Upper lobe of right lung (tissue), 1 donor: Measurements from ENCODE around the gene USP9Y. TPM values are rescaled to one million over a fixed set of nuclear protein-coding genes. Genes with fewer than 3 reads are reported as not detected.

ENCODE experiments used
- ATAC-seq: fragments of 200-7000 bp; cut with Tn5 transposase; one replicate; pipeline ENCODE4 v1.9.1; 2020; ENCODE audit warnings: mild to moderate bottlenecking, moderate library complexity
- DNase-seq: peaks from one replicate; pipeline ENCODE4 v3.0.0-alpha.2; 2020
- H3K27ac ChIP-seq: fragments of 200-600 bp; one replicate; pipeline ENCODE4 v1.8.0; 2022
- H3K27me3 ChIP-seq: fragments of 200-600 bp; one replicate; pipeline ENCODE4 v1.8.0; 2022; ENCODE audit warnings: mild to moderate bottlenecking
- H3K36me3 ChIP-seq: fragments of 200-600 bp; one replicate; pipeline ENCODE4 v1.8.0; 2022
- H3K4me1 ChIP-seq: fragments of 200-600 bp; one replicate; pipeline ENCODE4 v1.8.0; 2022
- H3K4me3 ChIP-seq: fragments of 200-600 bp; one replicate; pipeline ENCODE4 v1.8.0; 2022; ENCODE audit warnings: mild to moderate bottlenecking
- H3K9me3 ChIP-seq: fragments of 200-600 bp; one replicate; pipeline ENCODE4 v1.8.0; 2022
- intact Hi-C: fragments of 100-400 bp; cut with DNase I; formaldehyde crosslinking; loops from one replicate; pipeline ENCODE4 v1.11.0; 2022
- total RNA-seq: library from RNA; stranded (reverse); fragmentation: NEBNext Ultra II Directional; extraction: Animal tissue kit (Norgen Biotek cat#: 25700); gene quantifications from one replicate; pipeline ENCODE4 v1.2.1, GENCODE V29; 2021
- TF ChIP-seq, protein P1 (sequence below): fragments of 200-600 bp; IDR thresholded peaks from one replicate; pipeline ENCODE4 v1.8.0; 2022; ENCODE audit warnings: antibody characterized with exemption
- donor health status: DM: no; HTN: yes; CAD: no; lungs with severe emphysema.

USP9Y gene
- total RNA-seq, 1 donor from 2014 or later: 19.9 TPM

DNA sequence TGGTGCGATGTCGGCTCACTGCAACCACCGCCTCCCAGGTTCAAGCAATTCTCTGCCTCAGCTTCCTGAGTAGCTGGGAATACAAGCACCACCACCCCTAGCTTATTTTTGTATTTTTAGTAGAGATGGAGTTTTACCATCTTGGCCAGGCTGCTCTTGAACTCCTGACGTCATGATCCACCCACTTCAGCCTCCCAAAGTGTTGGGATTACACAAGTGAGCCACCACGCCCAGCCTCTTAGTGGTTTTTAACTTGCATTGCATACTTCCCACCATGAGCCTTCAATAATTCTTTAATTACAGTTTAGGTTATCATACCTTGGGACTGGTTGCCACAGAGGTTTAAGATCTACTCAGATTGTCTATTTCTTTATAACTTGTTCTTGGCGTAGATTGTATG lies 14.3 kb downstream of the USP9Y start:
- Histone ChIP-seq H3K4me3 (no peak overlapping the region), H3K4me1 (no peaks in the 10 kb centered on the region), H3K27ac (no peak overlapping the region), H3K9me3 (no peaks in the 10 kb centered on the region), H3K27me3 (no peaks in the 10 kb centered on the region), H3K36me3 (no peaks in the 10 kb centered on the region)
- TF ChIP-seq, protein P1, sequence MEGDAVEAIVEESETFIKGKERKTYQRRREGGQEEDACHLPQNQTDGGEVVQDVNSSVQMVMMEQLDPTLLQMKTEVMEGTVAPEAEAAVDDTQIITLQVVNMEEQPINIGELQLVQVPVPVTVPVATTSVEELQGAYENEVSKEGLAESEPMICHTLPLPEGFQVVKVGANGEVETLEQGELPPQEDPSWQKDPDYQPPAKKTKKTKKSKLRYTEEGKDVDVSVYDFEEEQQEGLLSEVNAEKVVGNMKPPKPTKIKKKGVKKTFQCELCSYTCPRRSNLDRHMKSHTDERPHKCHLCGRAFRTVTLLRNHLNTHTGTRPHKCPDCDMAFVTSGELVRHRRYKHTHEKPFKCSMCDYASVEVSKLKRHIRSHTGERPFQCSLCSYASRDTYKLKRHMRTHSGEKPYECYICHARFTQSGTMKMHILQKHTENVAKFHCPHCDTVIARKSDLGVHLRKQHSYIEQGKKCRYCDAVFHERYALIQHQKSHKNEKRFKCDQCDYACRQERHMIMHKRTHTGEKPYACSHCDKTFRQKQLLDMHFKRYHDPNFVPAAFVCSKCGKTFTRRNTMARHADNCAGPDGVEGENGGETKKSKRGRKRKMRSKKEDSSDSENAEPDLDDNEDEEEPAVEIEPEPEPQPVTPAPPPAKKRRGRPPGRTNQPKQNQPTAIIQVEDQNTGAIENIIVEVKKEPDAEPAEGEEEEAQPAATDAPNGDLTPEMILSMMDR: no peak
- ATAC-seq (no peak), DNase-seq (peak; percentile 55)
- intact Hi-C loops: no loop called here

GRCh38 chrY:12729746-12730145 lies 28.7 kb downstream of the USP9Y start:
- H3K4me1 ChIP-seq: no peaks in the 10 kb centered on the region
- intact Hi-C loops: no loop called here
- H3K27ac ChIP-seq: no peak overlapping the region
- TF ChIP-seq, protein P1: no peak
- no peaks in the 10 kb centered on the region for H3K27me3 ChIP-seq
- H3K9me3 ChIP-seq: no peaks in the 10 kb centered on the region
- ATAC-seq (peak; percentile 48), DNase-seq (no peak)
- no peak overlapping the region for H3K4me3 ChIP-seq
- no peaks in the 10 kb centered on the region for H3K36me3 ChIP-seq

DNA sequence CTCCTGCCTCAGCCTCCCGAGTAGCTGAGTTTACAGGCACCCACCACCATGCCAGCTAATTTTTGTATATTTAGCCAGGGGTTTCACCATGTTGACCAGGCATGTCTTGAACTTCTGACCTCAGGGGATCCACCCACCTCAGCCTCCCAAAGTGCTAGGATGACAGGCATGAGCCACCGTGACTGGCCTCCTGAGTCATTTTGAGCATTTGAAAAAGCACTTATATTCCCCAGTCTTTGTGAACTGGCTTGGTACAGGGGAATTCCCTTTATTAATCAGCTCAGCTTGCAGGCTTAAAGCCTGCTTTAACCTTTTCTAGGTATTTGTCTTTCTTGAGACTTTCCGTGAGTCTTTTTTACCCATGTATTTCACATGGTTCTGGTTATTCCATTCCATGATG lies 32.6 kb downstream of the USP9Y start:
- TF ChIP-seq, protein P1: no peak
- intact Hi-C loops: no loop called here

GRCh38 chrY:12734051-12734450 lies 33.0 kb downstream of the USP9Y start:
- no peaks in the 10 kb centered on the region for H3K4me1 ChIP-seq
- no peaks in the 10 kb centered on the region for H3K9me3 ChIP-seq
- ATAC-seq (no peak), DNase-seq (no peak)
- intact Hi-C loops: no loop called here
- no peaks in the 10 kb centered on the region for H3K36me3 ChIP-seq
- H3K27ac ChIP-seq: no peak overlapping the region
- H3K27me3 ChIP-seq: no peaks in the 10 kb centered on the region
- H3K4me3 ChIP-seq: no peak overlapping the region
- TF ChIP-seq, protein P1: no peak

More for the DNA sequence above, 32.6 kb downstream of the USP9Y start:
- Histone ChIP-seq H3K27ac (no peak overlapping the region), H3K36me3 (no peaks in the 10 kb centered on the region), H3K4me1 (no peaks in the 10 kb centered on the region), H3K4me3 (no peak overlapping the region), H3K27me3 (no peaks in the 10 kb centered on the region), H3K9me3 (no peaks in the 10 kb centered on the region)
- DNase-seq (no peak), ATAC-seq (no peak)

DNA sequence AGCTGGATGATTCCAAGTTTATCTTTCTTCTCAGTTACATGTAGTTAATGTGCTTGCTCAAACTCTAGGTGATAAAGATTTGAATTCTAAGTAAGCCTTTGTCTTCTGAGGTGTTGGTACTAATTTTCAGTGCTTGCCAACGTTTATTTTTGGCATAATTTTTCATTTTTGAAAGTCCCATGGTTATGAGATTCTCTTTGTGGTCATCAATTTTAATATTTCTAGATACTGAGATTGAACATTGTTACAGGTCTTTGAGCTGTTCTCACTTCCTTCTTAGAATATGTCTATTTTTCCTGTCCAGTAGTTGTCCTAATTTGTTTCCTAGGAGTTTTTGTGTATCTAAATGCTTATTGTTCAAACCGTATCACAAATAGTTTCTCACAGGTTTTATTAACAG lies 40.4 kb downstream of the USP9Y start:
- Histone ChIP-seq H3K27ac (no peak overlapping the region), H3K9me3 (no peaks in the 10 kb centered on the region), H3K27me3 (no peaks in the 10 kb centered on the region), H3K4me3 (no peak overlapping the region), H3K36me3 (peaks cover 13% of the 10 kb centered on the region), H3K4me1 (no peaks in the 10 kb centered on the region)
- DNase-seq (no peak), ATAC-seq (no peak)
- TF ChIP-seq, protein P1: no peak
- intact Hi-C loops: no loop called here

GRCh38 chrY:12742725-12743124 lies 41.7 kb downstream of the USP9Y start:
- H3K27me3 ChIP-seq: no peaks in the 10 kb centered on the region
- no peaks in the 10 kb centered on the region for H3K9me3 ChIP-seq
- no peaks in the 10 kb centered on the region for H3K4me1 ChIP-seq
- ATAC-seq (no peak), DNase-seq (no peak)
- intact Hi-C loops: no loop called here
- TF ChIP-seq, protein P1: no peak
- no peak overlapping the region for H3K27ac ChIP-seq
- H3K36me3 ChIP-seq: peaks cover 13% of the 10 kb centered on the region
- no peak overlapping the region for H3K4me3 ChIP-seq
